Peyer's patch (tissue), 4 donors: ENCODE measurements around the gene RBM19.

ENCODE experiments used
- POLR2A ChIP-seq, 2 donors: fragments of 450-650 bp; IDR thresholded peaks; one replicate each; pipeline ENCODE4 v1.5.1; 2017; ENCODE audit warnings: antibody characterized with exemption in 2 of 2, mild to moderate bottlenecking in 2 of 2, moderate library complexity in 2 of 2
- TF ChIP-seq, protein P1 (sequence below), 6 experiments: fragments of 450-650 bp in 4 of 6; fragments of 200-600 bp in 2 of 6; sonication (generic) in 1 of 6; IDR thresholded peaks; one replicate each; pipeline ENCODE4 v1.5.1; 2017 to 2019; ENCODE audit warnings: antibody characterized with exemption in 6 of 6, mild to moderate bottlenecking in 3 of 6, moderate library complexity in 1 of 6

DNA sequence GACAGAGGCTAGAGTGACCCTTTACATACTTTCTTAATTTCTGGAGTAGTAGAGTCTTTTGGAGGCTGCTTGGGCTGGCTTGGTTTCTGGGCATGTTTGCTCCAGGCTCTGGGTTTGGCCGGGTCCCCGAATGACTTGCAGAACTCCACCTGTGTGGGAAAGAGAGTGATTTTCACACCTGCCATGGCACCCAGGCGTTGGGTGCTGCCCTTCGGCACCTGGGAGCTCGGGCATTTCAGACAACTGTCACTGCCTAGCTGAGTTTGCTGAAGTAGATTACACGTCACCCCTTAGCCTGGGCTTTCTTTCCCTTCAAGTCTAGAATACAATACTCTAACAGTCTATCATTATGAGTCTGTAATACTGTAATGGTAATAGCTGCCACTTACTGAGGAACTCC, 6.1 kb downstream of the RBM19 start:
- TF ChIP-seq, protein P1, sequence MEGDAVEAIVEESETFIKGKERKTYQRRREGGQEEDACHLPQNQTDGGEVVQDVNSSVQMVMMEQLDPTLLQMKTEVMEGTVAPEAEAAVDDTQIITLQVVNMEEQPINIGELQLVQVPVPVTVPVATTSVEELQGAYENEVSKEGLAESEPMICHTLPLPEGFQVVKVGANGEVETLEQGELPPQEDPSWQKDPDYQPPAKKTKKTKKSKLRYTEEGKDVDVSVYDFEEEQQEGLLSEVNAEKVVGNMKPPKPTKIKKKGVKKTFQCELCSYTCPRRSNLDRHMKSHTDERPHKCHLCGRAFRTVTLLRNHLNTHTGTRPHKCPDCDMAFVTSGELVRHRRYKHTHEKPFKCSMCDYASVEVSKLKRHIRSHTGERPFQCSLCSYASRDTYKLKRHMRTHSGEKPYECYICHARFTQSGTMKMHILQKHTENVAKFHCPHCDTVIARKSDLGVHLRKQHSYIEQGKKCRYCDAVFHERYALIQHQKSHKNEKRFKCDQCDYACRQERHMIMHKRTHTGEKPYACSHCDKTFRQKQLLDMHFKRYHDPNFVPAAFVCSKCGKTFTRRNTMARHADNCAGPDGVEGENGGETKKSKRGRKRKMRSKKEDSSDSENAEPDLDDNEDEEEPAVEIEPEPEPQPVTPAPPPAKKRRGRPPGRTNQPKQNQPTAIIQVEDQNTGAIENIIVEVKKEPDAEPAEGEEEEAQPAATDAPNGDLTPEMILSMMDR (IDR thresholded peaks at IDR 0.05): no peak
- TF ChIP-seq POLR2A (IDR thresholded peaks at IDR 0.05): no peak
